KMS-11 (cell line): ENCODE data around the gene DSCAML1.

Experiments used
- H2AFZ ChIP-seq: fragments of 200-600 bp; sonication (generic); 2 replicates; pipeline ENCODE4 v1.6.1; 2016; ENCODE audit warnings: antibody characterized with exemption, mixed run types, low read depth
- H3K27ac ChIP-seq: fragments of 200-600 bp; sonication (generic); 2 replicates; pipeline ENCODE4 v1.6.1; 2016; ENCODE audit warnings: mild to moderate bottlenecking, mixed run types
- H3K27me3 ChIP-seq: fragments of 200-600 bp; sonication (generic); 2 replicates; pipeline ENCODE4 v1.6.1; 2017; ENCODE audit warnings: mild to moderate bottlenecking, low read depth, mixed run types, moderate library complexity; ENCODE audit not compliant: insufficient read depth
- H3K36me3 ChIP-seq: fragments of 200-600 bp; sonication (generic); 2 replicates; pipeline ENCODE4 v1.6.1; 2017; ENCODE audit warnings: mild to moderate bottlenecking, mixed run types; ENCODE audit not compliant: insufficient read depth
- H3K4me1 ChIP-seq: fragments of 200-600 bp; sonication (generic); 2 replicates; pipeline ENCODE4 v1.6.1; 2016; ENCODE audit warnings: mild to moderate bottlenecking, low read depth, mixed run types; ENCODE audit not compliant: poor library complexity, severe bottlenecking
- H3K4me2 ChIP-seq: fragments of 200-600 bp; sonication (generic); 2 replicates; pipeline ENCODE4 v1.7.0; 2016; ENCODE audit warnings: mild to moderate bottlenecking, mixed run types
- H3K4me3 ChIP-seq: fragments of 200-600 bp; sonication (generic); IDR thresholded peaks from 2 replicates; pipeline ENCODE4 v1.6.1; 2017; ENCODE audit warnings: low read depth, low read length, mixed read lengths; ENCODE audit not compliant: insufficient read depth
- H3K79me2 ChIP-seq: fragments of 200-600 bp; sonication (generic); 2 replicates; pipeline ENCODE4 v1.6.1; 2016; ENCODE audit warnings: low read depth, mixed run types; ENCODE audit not compliant: insufficient read depth
- H3K9ac ChIP-seq: fragments of 200-600 bp; sonication (generic); 2 replicates; pipeline ENCODE4 v1.6.1; 2016; ENCODE audit warnings: mild to moderate bottlenecking, mixed run types
- H4K20me1 ChIP-seq: fragments of 200-600 bp; sonication (generic); 2 replicates; pipeline ENCODE4 v1.6.1; 2016; ENCODE audit warnings: mild to moderate bottlenecking, mixed run types; ENCODE audit not compliant: insufficient read depth
- TF ChIP-seq, protein P1 (sequence below): fragments of 200-600 bp; sonication (generic); conservative IDR thresholded peaks from 2 replicates; pipeline ENCODE4 v1.6.1; 2017; ENCODE audit warnings: low read depth, mild to moderate bottlenecking, antibody characterized with exemption, low read length, moderate library complexity, mixed read lengths

Gene DSCAML1

DNA sequence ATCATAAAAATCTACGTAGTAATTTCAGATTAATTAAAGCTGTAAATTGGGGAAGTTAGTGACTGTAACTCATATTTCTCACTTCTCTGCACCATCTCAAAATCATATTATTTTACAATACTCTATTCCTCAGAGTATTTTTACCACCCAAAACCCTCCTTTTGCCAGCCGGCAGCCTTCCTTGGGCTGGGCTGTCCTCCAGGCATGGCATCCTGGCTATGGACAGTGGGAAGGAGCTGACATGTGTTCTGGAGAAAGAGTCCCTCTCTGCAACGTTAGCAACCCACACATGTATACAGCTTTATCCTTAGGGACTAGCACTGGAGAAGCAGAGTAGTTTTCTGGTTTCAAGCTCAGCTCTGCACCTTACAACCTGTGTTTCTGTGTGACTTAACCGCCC lies 86.8 kb downstream of the DSCAML1 start:
- peaks cover 35% of the 10 kb centered on the region for H3K4me1 ChIP-seq

DNA sequence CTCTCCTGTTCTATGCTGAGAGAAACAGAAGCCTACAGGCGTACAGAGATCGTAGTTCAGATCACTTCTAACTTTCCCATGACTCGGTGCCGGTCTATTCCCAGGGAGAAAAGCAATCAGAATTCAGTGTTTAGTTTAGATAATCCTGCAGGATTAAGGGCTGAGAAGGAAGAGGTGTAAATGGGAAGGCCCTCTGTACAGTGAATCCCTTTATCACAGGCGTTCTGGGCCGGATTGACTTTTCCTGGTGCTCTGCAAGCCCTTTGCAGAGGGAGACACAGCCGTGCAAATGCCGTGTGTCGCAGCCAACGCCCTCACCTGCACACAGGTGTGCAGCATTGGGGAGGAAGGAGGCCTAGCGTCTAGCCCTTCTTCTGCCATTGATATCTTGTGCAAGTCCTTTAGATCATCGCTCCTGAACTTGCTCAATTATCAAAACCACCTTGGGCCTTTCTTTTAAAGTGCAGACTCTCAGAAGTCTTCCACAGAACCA lies 90.6 kb downstream of the DSCAML1 start:
- Histone ChIP-seq H3K36me3 (no peaks in the 10 kb centered on the region), H3K4me2 (no peak overlapping the region), H3K27ac (no peak overlapping the region), H3K4me1 (no peaks in the 10 kb centered on the region), H3K27me3 (no peaks in the 10 kb centered on the region), H3K9ac (no peak overlapping the region), H3K79me2 (no peaks in the 10 kb centered on the region), H3K4me3 (no peak overlapping the region), H2AFZ (no peak overlapping the region), H4K20me1 (no peaks in the 10 kb centered on the region)
- TF ChIP-seq, protein P1, sequence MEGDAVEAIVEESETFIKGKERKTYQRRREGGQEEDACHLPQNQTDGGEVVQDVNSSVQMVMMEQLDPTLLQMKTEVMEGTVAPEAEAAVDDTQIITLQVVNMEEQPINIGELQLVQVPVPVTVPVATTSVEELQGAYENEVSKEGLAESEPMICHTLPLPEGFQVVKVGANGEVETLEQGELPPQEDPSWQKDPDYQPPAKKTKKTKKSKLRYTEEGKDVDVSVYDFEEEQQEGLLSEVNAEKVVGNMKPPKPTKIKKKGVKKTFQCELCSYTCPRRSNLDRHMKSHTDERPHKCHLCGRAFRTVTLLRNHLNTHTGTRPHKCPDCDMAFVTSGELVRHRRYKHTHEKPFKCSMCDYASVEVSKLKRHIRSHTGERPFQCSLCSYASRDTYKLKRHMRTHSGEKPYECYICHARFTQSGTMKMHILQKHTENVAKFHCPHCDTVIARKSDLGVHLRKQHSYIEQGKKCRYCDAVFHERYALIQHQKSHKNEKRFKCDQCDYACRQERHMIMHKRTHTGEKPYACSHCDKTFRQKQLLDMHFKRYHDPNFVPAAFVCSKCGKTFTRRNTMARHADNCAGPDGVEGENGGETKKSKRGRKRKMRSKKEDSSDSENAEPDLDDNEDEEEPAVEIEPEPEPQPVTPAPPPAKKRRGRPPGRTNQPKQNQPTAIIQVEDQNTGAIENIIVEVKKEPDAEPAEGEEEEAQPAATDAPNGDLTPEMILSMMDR: no peak

More for the DNA sequence above, 86.8 kb downstream of the DSCAML1 start:
- Histone ChIP-seq H3K27ac (no peak overlapping the region), H3K4me2 (no peak overlapping the region), H3K79me2 (no peaks in the 10 kb centered on the region), H3K4me3 (no peak overlapping the region), H3K9ac (no peak overlapping the region), H2AFZ (no peak overlapping the region), H3K36me3 (no peaks in the 10 kb centered on the region), H3K27me3 (no peaks in the 10 kb centered on the region), H4K20me1 (no peaks in the 10 kb centered on the region)
- TF ChIP-seq, protein P1: no peak

DNA sequence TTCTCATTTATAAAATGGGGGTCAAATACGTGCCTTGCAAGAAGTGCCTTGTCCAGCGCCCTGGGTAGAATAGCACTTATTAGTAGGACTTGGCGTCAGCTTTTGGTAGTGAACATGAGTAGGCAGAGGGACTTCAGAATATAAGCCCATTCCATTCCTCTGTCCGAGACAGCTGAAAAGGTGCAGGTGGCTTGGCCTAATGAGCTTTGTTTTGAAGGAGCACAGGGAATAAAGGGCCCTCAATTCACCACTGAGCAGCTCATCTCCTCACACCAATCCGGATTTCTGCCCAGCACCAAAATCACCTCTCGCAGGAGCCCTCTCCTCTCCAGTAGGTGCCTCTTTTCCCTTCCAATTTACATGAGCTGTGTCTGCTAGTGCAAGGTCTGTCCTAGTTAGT lies 91.2 kb downstream of the DSCAML1 start:
- Histone ChIP-seq H3K4me2 (no peak overlapping the region), H3K79me2 (no peaks in the 10 kb centered on the region), H3K4me3 (no peak overlapping the region), H3K27me3 (no peaks in the 10 kb centered on the region), H3K4me1 (no peaks in the 10 kb centered on the region), H3K36me3 (no peaks in the 10 kb centered on the region), H2AFZ (no peak overlapping the region), H3K9ac (no peak overlapping the region), H3K27ac (no peak overlapping the region), H4K20me1 (no peaks in the 10 kb centered on the region)
- TF ChIP-seq, protein P1: no peak

DNA sequence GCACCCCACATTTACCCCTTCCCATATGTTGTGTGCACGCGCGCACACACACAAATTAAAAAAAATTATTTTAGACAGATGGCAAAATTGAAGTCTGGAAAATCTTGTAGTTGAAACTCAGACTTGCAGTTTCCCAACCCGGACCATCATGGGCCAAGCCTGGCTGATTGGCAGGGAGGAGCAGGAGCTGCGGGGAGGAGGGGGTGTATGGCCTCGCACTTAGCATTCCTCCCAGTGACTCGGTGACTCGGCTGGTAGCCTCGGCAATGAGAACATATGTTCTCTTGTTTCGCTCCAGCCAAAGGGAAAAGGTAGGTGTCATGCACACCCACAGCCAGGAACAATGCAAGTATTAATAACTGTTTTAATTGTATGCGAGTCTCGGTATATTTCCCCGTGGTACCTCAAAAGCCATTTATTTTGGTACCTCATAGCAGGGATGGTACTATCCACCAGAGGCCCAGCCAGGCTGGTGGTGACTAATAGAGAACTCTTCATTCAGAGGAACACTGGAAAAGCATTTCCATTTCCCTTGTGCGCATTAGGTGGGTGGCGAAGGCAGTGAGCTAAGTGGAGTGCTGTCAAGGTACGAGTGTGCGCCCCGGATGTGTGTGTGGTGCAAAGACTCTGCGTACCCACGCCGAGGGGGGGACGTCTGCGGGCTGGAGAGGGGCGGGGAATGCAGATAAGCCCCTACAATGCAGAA lies 92.5 kb downstream of the DSCAML1 start:
- no peaks in the 10 kb centered on the region for H3K4me1 ChIP-seq
- H3K36me3 ChIP-seq: no peaks in the 10 kb centered on the region
- no peak overlapping the region for H3K9ac ChIP-seq
- TF ChIP-seq, protein P1: no peak
- H4K20me1 ChIP-seq: no peaks in the 10 kb centered on the region
- no peaks in the 10 kb centered on the region for H3K79me2 ChIP-seq
- H3K4me3 ChIP-seq: no peak overlapping the region
- no peak overlapping the region for H3K4me2 ChIP-seq
- no peak overlapping the region for H3K27ac ChIP-seq
- H3K27me3 ChIP-seq: no peaks in the 10 kb centered on the region
- no peak overlapping the region for H2AFZ ChIP-seq
